Measurements from ENCODE around the gene PCK1.

DNA sequence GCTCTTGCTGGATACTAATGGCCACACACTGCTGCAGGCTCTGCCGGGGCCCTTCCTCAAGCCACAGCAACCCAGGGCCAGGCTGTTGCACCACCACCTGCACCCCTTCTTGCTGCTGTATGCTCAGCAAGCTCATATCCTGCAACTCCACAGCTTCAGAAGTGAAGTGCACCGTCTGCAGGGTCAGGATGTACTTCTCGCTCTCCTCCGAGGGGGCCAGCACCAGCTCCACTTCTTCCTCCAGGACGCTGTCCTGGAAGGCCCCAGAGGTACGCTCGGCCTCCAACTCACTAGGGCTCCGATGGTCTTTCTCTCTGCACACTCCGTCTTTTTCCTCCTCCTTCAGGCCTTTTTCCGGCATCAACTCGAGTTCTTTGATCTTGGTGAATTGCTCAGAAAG, 37.1 kb upstream of the PCK1 start:
- TF ChIP-seq, protein P1, sequence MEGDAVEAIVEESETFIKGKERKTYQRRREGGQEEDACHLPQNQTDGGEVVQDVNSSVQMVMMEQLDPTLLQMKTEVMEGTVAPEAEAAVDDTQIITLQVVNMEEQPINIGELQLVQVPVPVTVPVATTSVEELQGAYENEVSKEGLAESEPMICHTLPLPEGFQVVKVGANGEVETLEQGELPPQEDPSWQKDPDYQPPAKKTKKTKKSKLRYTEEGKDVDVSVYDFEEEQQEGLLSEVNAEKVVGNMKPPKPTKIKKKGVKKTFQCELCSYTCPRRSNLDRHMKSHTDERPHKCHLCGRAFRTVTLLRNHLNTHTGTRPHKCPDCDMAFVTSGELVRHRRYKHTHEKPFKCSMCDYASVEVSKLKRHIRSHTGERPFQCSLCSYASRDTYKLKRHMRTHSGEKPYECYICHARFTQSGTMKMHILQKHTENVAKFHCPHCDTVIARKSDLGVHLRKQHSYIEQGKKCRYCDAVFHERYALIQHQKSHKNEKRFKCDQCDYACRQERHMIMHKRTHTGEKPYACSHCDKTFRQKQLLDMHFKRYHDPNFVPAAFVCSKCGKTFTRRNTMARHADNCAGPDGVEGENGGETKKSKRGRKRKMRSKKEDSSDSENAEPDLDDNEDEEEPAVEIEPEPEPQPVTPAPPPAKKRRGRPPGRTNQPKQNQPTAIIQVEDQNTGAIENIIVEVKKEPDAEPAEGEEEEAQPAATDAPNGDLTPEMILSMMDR (CRISPR knock-in tag; IDR thresholded peaks at IDR 0.05) = no peak
- no peak for TF ChIP-seq HMG20B (CRISPR knock-in tag; conservative IDR thresholded peaks at IDR 0.05)
- TF ChIP-seq MAZ (IDR thresholded peaks at IDR 0.05; ENCODE audit: borderline replicate concordance, low read depth, low read length) = no peak
- TF ChIP-seq MAZ (CRISPR knock-in tag; IDR thresholded peaks at IDR 0.05; ENCODE audit: low read depth) = no peak
- TF ChIP-seq POLR2A (IDR thresholded peaks at IDR 0.05; ENCODE audit: insufficient read depth in 1 of 2, low read depth in 2 of 2, low read length in 2 of 2) = no peak
- TF ChIP-seq SMARCC2 (IDR thresholded peaks at IDR 0.05) = no peak
- TF ChIP-seq MYC (CRISPR knock-in tag; IDR thresholded peaks at IDR 0.05; ENCODE audit: borderline replicate concordance) = no peak
- no peak for TF ChIP-seq ZFX (CRISPR knock-in tag; IDR thresholded peaks at IDR 0.05; ENCODE audit: low read depth)
- no peak for TF ChIP-seq CHD2 (IDR thresholded peaks at IDR 0.05; ENCODE audit: low read depth, low read length)
- TF ChIP-seq, protein P2, sequence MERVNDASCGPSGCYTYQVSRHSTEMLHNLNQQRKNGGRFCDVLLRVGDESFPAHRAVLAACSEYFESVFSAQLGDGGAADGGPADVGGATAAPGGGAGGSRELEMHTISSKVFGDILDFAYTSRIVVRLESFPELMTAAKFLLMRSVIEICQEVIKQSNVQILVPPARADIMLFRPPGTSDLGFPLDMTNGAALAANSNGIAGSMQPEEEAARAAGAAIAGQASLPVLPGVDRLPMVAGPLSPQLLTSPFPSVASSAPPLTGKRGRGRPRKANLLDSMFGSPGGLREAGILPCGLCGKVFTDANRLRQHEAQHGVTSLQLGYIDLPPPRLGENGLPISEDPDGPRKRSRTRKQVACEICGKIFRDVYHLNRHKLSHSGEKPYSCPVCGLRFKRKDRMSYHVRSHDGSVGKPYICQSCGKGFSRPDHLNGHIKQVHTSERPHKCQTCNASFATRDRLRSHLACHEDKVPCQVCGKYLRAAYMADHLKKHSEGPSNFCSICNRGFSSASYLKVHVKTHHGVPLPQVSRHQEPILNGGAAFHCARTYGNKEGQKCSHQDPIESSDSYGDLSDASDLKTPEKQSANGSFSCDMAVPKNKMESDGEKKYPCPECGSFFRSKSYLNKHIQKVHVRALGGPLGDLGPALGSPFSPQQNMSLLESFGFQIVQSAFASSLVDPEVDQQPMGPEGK (CRISPR knock-in tag; IDR thresholded peaks at IDR 0.05) = no peak
- TF ChIP-seq ZNF292 (CRISPR knock-in tag; IDR thresholded peaks at IDR 0.05; ENCODE audit: borderline replicate concordance, low read depth) = no peak
- TF ChIP-seq, protein P3, sequence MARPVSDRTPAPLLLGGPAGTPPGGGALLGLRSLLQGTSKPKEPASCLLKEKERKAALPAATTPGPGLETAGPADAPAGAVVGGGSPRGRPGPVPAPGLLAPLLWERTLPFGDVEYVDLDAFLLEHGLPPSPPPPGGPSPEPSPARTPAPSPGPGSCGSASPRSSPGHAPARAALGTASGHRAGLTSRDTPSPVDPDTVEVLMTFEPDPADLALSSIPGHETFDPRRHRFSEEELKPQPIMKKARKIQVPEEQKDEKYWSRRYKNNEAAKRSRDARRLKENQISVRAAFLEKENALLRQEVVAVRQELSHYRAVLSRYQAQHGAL (CRISPR knock-in tag; IDR thresholded peaks at IDR 0.05; ENCODE audit: not compliant biosample characterization) = no peak
- TF ChIP-seq ZNF761 (CRISPR knock-in tag; conservative IDR thresholded peaks at IDR 0.05) = no peak
- TF ChIP-seq, protein P4, sequence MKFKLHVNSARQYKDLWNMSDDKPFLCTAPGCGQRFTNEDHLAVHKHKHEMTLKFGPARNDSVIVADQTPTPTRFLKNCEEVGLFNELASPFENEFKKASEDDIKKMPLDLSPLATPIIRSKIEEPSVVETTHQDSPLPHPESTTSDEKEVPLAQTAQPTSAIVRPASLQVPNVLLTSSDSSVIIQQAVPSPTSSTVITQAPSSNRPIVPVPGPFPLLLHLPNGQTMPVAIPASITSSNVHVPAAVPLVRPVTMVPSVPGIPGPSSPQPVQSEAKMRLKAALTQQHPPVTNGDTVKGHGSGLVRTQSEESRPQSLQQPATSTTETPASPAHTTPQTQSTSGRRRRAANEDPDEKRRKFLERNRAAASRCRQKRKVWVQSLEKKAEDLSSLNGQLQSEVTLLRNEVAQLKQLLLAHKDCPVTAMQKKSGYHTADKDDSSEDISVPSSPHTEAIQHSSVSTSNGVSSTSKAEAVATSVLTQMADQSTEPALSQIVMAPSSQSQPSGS (CRISPR knock-in tag; IDR thresholded peaks at IDR 0.05) = no peak
